Measurements from ENCODE around the gene DLEC1. TPM values are rescaled to one million over a fixed set of nuclear protein-coding genes. Genes with fewer than 3 reads are reported as not detected.

DLEC1 gene
- total RNA-seq, 1 donor from 2014 or later = 0.11 TPM

GRCh38 chr3:38136393-38136776 lies 97.4 kb downstream of the DLEC1 start:
- H3K27me3 ChIP-seq = no peaks in the 10 kb centered on the region
- H3K9me3 ChIP-seq = no peaks in the 10 kb centered on the region
- H3K36me3 ChIP-seq = peaks cover 25 to 38% of the 10 kb centered on the region in 2 donors
- H3K4me3 ChIP-seq = peak overlapping the region; percentile 87 to 98
- peak overlapping the region; percentile 68 to 75 for H3K27ac ChIP-seq
- intact Hi-C loops (cut with DNase I) = loop anchor here (2.0 to 10.0 kb wide), 4 partner anchors 110 to 1142 kb away; partner anchors contain the start of genes ACVR2B, EPM2AIP1, MLH1 and XYLB
- peaks cover 0 to 28% of the 10 kb centered on the region in 2 donors for H3K4me1 ChIP-seq
- TF ChIP-seq CTCF (IDR thresholded peaks at IDR 0.05) = no peak
- DNase-seq (ENCODE audit: low spot score in 2 of 2) = peak in 1 of 2 donors; percentile 67

GRCh38 chr3:38136777-38137614 lies 98.0 kb downstream of the DLEC1 start, which contains the start of gene ACAA1:
TSS of gene ACAA1 (minus strand) at chr3:38137127. CDS start at chr3:38137035, 92 bp downstream.
- no peak for TF ChIP-seq CTCF (IDR thresholded peaks at IDR 0.05)
- Histone ChIP-seq H3K4me3 (peak within 1 kb of the TSS; percentile 87 to 98), H3K36me3 (peaks cover 25 to 38% of the 10 kb centered on the region in 2 donors), H3K27me3 (no peaks in the 10 kb centered on the region), H3K4me1 (peaks cover 0 to 28% of the 10 kb centered on the region in 2 donors), H3K27ac (peak within 1 kb of the TSS; percentile 90 to 97), H3K9me3 (no peaks in the 10 kb centered on the region)
- peak; percentile 99 to 100 for DNase-seq (ENCODE audit: low spot score in 2 of 2)
- intact Hi-C loops (cut with DNase I) = loop anchor here (1.0 to 10.0 kb wide), 5 partner anchors 28 to 1142 kb away; partner anchors contain the start of genes ACVR2B, EPM2AIP1, MLH1 and OXSR1

GRCh38 chr3:38137615-38138348 lies 98.8 kb downstream of the DLEC1 start:
- peaks cover 0 to 28% of the 10 kb centered on the region in 2 donors for H3K4me1 ChIP-seq
- H3K36me3 ChIP-seq = peaks cover 21 to 32% of the 10 kb centered on the region in 2 donors
- peak overlapping the region; percentile 90 to 97 for H3K27ac ChIP-seq

GRCh38 chr3:38138349-38139190 lies 99.6 kb downstream of the DLEC1 start, which contains the start of gene MYD88:
TSS of gene MYD88 (plus strand) at chr3:38138661. CDS start at chr3:38138701, 40 bp downstream.
- H3K27ac ChIP-seq = peak within 1 kb of the TSS; percentile 90 to 97
- intact Hi-C loops (cut with DNase I) = loop anchor here (5.0 to 10.0 kb wide), 3 partner anchors 209 to 1144 kb away; partner anchors contain the start of genes ACVR2B, EPM2AIP1, MLH1 and XYLB
- TF ChIP-seq CTCF (IDR thresholded peaks at IDR 0.05) = no peak
- H3K36me3 ChIP-seq = peaks cover 13 to 24% of the 10 kb centered on the region in 2 donors
- DNase-seq (ENCODE audit: low spot score in 2 of 2) = peak; percentile 44 to 91
- H3K4me3 ChIP-seq = peak within 1 kb of the TSS; percentile 87 to 88
- H3K4me1 ChIP-seq = peaks cover 0 to 28% of the 10 kb centered on the region in 2 donors
- H3K27me3 ChIP-seq = no peaks in the 10 kb centered on the region
- no peaks in the 10 kb centered on the region for H3K9me3 ChIP-seq

More at GRCh38 chr3:38137615-38138348, 98.8 kb downstream of the DLEC1 start:
- peak in 1 of 2 donors; percentile 69 for DNase-seq (ENCODE audit: low spot score in 2 of 2)
- no peak for TF ChIP-seq CTCF (IDR thresholded peaks at IDR 0.05)
- H3K9me3 ChIP-seq = no peaks in the 10 kb centered on the region
- no peaks in the 10 kb centered on the region for H3K27me3 ChIP-seq
- peak overlapping the region; percentile 87 to 88 for H3K4me3 ChIP-seq
- intact Hi-C loops (cut with DNase I) = loop anchor here (1.0 to 10.0 kb wide), 5 partner anchors 28 to 1143 kb away; partner anchors contain the start of genes ACVR2B, EPM2AIP1, MLH1 and OXSR1

Measured in ascending aorta (tissue), 2 donors.